Liver (tissue), 9 donors: ENCODE results near the gene INSYN1. TPM values are rescaled to one million over a fixed set of nuclear protein-coding genes. Genes with fewer than 3 reads are reported as not detected.

Experiments used
- DNase-seq: peaks from one replicate; pipeline ENCODE4 v3.0.0-alpha.2; 2017; ENCODE audit warnings: low spot score
- H3K27ac ChIP-seq, 2 donors: one replicate each; pipeline ENCODE4 v1.7.0; 2013; ENCODE audit warnings: inconsistent platforms in 2 of 2, low read length in 2 of 2, control low read depth in 1 of 2, low read depth in 1 of 2, mild to moderate bottlenecking in 1 of 2
- H3K27me3 ChIP-seq, 4 donors: one replicate each; pipeline versions ENCODE4 v1.6.1 to v1.7.0; 2013; ENCODE audit warnings: low read length in 3 of 4, inconsistent platforms in 1 of 4, mild to moderate bottlenecking in 1 of 4, moderate library complexity in 1 of 4; ENCODE audit not compliant: control insufficient read depth in 4 of 4, insufficient read depth in 4 of 4
- H3K36me3 ChIP-seq, 4 donors: one replicate each; pipeline versions ENCODE4 v1.6.1 to v1.7.0; 2013; ENCODE audit warnings: low read length in 3 of 4, mild to moderate bottlenecking in 3 of 4, low read depth in 1 of 4, moderate library complexity in 1 of 4; ENCODE audit not compliant: control insufficient read depth in 4 of 4, insufficient read depth in 3 of 4
- H3K4me1 ChIP-seq, 4 donors: one replicate each; pipeline versions ENCODE4 v1.6.1 to v1.7.0; 2013; ENCODE audit warnings: low read length in 3 of 4, mild to moderate bottlenecking in 3 of 4, moderate library complexity in 1 of 4; ENCODE audit not compliant: control insufficient read depth in 4 of 4, insufficient read depth in 4 of 4
- H3K4me3 ChIP-seq, 3 donors: one replicate each; pipeline versions ENCODE4 v1.6.1 to v1.7.0; 2013; ENCODE audit warnings: low read length in 3 of 3, control low read depth in 1 of 3, low read depth in 1 of 3, mild to moderate bottlenecking in 1 of 3
- H3K9ac ChIP-seq, 2 donors: one replicate each; pipeline ENCODE4 v1.7.0; 2013; ENCODE audit warnings: low read length in 2 of 2, mild to moderate bottlenecking in 2 of 2, moderate library complexity in 2 of 2, control low read depth in 1 of 2, low read depth in 1 of 2
- H3K9me3 ChIP-seq, 4 donors: one replicate each; pipeline versions ENCODE4 v1.6.1 to v1.7.0; 2013; ENCODE audit warnings: low read length in 3 of 4; ENCODE audit not compliant: control insufficient read depth in 4 of 4
- EGR1 ChIP-seq, 2 donors: IDR thresholded peaks; 2 replicates each; pipeline ENCODE4 v1.6.1; 2016 to 2018; ENCODE audit warnings: antibody characterized with exemption in 2 of 2, low read depth in 2 of 2
- FOXA1 ChIP-seq: IDR thresholded peaks from 2 replicates; pipeline ENCODE4 v1.6.1; 2016; ENCODE audit warnings: antibody characterized with exemption
- GABPA ChIP-seq, 2 donors: IDR thresholded peaks in 1 of 2; conservative IDR thresholded peaks in 1 of 2; 2 replicates each; pipeline ENCODE4 v1.6.1; 2016; ENCODE audit warnings: antibody characterized with exemption in 2 of 2, mild to moderate bottlenecking in 1 of 2, moderate library complexity in 1 of 2
- HNF4A ChIP-seq, 2 donors: conservative IDR thresholded peaks; 2 replicates each; pipeline ENCODE4 v1.6.1; 2016; ENCODE audit warnings: antibody characterized with exemption in 2 of 2, mild to moderate bottlenecking in 2 of 2
- HNF4G ChIP-seq: IDR thresholded peaks from 2 replicates; pipeline ENCODE4 v1.6.1; 2016; ENCODE audit warnings: antibody characterized with exemption
- NR2F2 ChIP-seq: IDR thresholded peaks from 2 replicates; pipeline ENCODE4 v1.6.1; 2016; ENCODE audit warnings: antibody characterized with exemption
- RAD21 ChIP-seq, 2 donors: IDR thresholded peaks; 2 replicates each; pipeline ENCODE4 v1.6.1; 2016; ENCODE audit warnings: antibody characterized with exemption in 2 of 2, mild to moderate bottlenecking in 2 of 2
- SP1 ChIP-seq: IDR thresholded peaks from 2 replicates; pipeline ENCODE4 v1.6.1; 2018; ENCODE audit warnings: antibody characterized with exemption, mild to moderate bottlenecking
- TAF1 ChIP-seq: conservative IDR thresholded peaks from 2 replicates; pipeline ENCODE4 v1.6.1; 2016; ENCODE audit warnings: antibody characterized with exemption, mild to moderate bottlenecking
- WGBS: extraction: QIAGEN DNeasy Blood & Tissue Kit; methylation state at CpG from one replicate; pipeline ENCODE4 v1.1.7; 2013; 5-methylcytosine and 5-hydroxymethylcytosine counted together
- polyA plus RNA-seq, 2 donors: library from polyadenylated mRNA; stranded (reverse) in 1 of 2; unstranded in 1 of 2; fragments of 200-250 nt in 1 of 2; fragments of >200 nt in 1 of 2; fragmentation: Nextera tagmentation in 1 of 2; extraction: Ambion mirVana in 1 of 2; gene quantifications; one replicate each; pipeline versions ENCODE4 v1.2.1 to v1.2.3, GENCODE V29; 2013 to 2015
- total RNA-seq, 2 donors: library from RNA; depleted of rRNA; stranded (reverse); fragments of >200 nt; gene quantifications; one replicate each; pipeline ENCODE4 v1.2.3, GENCODE V29; 2014
- TF ChIP-seq, protein P1 (sequence below): fragments of 150-350 bp; IDR thresholded peaks from 2 replicates; pipeline ENCODE4 v1.5.1; 2017; ENCODE audit warnings: improper control_type of control experiment, low read depth, low read length; ENCODE audit not compliant: missing input control
- TF ChIP-seq, protein P2 (sequence below): IDR thresholded peaks from 2 replicates; pipeline ENCODE4 v1.6.1; 2016; ENCODE audit warnings: antibody characterized with exemption
- donor health status: healthy.
- donor health status: healthy.
- donor health status: healthy.
- donor health status: healthy.
- donor health status: healthy.

Gene INSYN1
- total and polyA plus RNA-seq, 4 donors: 0.16 to 0.37 (median 0.25) TPM; not detected in 1

DNA sequence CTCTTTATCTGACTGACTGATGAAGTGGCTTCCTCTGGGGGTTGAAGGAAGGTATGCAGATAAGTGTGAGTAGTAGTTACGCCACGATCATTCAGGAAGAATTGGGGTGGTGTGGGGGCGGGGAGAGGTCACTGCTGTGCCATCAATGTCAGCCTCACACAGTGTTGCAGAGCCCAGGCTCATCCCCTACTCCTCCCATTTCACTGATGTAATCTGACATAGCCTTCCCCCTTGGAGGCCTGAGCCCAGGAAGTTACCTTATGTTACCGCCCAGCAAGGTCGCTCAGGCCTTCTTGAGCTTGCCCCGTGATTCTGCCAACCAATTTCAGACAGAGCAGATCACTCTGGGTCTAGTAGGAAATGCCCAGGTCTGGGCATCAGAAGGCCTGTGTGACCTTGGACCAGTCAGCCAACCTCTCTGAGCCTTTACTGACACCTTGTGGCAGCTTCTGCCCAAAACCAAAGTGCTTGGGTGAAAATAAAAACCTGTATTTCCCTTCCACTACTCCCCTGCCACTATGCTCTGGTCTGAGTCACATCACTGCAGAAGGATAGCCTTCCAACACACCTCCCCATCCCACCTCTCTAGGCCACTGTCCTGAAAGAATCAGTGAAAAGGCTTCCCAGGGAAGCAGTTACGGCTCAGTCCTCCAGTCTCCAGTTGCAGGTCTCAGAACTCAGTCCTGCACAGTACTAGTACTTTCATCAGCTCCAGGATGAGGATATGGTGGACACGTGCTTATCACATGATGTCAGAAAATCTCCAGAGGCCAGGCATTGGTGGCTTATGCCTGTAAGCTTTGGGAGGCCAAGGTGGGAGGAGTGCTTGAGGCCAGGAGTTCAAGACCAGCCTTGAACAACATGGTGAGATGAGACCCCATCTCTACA is 28.1 kb upstream of the INSYN1 start:
- no peak for DNase-seq
- TF ChIP-seq FOXA1 (no peak), RAD21 (IDR thresholded peaks at IDR 0.05) (peak in 1 of 2 donors; percentile 48)
- Histone ChIP-seq H3K4me3 (no peak overlapping the region), H3K4me1 (peaks cover 0 to 3% (median 0%) of the 10 kb centered on the region in 4 donors), H3K9me3 (no peaks in the 10 kb centered on the region), H3K27ac (no peak overlapping the region), H3K9ac (no peak overlapping the region), H3K27me3 (no peaks in the 10 kb centered on the region), H3K36me3 (no peaks in the 10 kb centered on the region)
- 75% methylated on average over 8 of the region's 8 CpGs for WGBS

DNA sequence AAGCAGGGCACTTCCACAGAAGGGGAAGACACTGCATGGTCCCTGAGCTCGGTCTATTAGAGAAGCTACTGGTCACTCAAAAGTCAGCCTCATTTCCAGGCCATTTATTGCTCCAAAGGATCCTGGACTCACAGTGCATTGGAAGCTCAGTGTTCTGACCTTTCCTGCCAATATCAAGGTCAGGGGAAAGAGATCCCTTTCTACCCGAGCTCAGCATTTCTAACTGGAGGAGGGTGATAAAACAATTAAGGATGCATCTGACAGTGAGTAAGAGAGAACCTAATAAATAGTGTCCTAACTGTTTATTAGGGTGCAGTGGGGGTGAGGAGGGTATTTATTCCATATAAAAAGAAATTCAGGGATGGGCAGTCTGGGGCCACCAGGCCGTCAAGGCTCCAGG is 26.8 kb upstream of the INSYN1 start:
- H3K27me3 ChIP-seq: no peaks in the 10 kb centered on the region
- H3K4me3 ChIP-seq: no peak overlapping the region
- DNase-seq: no peak
- H3K27ac ChIP-seq: no peak overlapping the region
- H3K36me3 ChIP-seq: no peaks in the 10 kb centered on the region
- 88% methylated on average over 3 of the region's 3 CpGs for WGBS
- H3K9me3 ChIP-seq: no peaks in the 10 kb centered on the region
- no peaks in the 10 kb centered on the region for H3K4me1 ChIP-seq
- H3K9ac ChIP-seq: no peak overlapping the region
- TF ChIP-seq EGR1 (IDR thresholded peaks at IDR 0.05; ENCODE audit: low read depth in 2 of 2): no peak
- no peak for TF ChIP-seq HNF4G
- TF ChIP-seq NR2F2: no peak
- TF ChIP-seq HNF4A (conservative IDR thresholded peaks at IDR 0.05): no peak
- no peak for TF ChIP-seq FOXA1
- no peak for TF ChIP-seq GABPA (IDR thresholded peaks at IDR 0.05 in 1 of 2, conservative IDR thresholded peaks at IDR 0.05 in 1 of 2)
- TF ChIP-seq, protein P1, sequence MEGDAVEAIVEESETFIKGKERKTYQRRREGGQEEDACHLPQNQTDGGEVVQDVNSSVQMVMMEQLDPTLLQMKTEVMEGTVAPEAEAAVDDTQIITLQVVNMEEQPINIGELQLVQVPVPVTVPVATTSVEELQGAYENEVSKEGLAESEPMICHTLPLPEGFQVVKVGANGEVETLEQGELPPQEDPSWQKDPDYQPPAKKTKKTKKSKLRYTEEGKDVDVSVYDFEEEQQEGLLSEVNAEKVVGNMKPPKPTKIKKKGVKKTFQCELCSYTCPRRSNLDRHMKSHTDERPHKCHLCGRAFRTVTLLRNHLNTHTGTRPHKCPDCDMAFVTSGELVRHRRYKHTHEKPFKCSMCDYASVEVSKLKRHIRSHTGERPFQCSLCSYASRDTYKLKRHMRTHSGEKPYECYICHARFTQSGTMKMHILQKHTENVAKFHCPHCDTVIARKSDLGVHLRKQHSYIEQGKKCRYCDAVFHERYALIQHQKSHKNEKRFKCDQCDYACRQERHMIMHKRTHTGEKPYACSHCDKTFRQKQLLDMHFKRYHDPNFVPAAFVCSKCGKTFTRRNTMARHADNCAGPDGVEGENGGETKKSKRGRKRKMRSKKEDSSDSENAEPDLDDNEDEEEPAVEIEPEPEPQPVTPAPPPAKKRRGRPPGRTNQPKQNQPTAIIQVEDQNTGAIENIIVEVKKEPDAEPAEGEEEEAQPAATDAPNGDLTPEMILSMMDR: no peak
- TF ChIP-seq, protein P2, sequence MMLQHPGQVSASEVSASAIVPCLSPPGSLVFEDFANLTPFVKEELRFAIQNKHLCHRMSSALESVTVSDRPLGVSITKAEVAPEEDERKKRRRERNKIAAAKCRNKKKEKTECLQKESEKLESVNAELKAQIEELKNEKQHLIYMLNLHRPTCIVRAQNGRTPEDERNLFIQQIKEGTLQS: no peak
- no peak for TF ChIP-seq TAF1

DNA sequence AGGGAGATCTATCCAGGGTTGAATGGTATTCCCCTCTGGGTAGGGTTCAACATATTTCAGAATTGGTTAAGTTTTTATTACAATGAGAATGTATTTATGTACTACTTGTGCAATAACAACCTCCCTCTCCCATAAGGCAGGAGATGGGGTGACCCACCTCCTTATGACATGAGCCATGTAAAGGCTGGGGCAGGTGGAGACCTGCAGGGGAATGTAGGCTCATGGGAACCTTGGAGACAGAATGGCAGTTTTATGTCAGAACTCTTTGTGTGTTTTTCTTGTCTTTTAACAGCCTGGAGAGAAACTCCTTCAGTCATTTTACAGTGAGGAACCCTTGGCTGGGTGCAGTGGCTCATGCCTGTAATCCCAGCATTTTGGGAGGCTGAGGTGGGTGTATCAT is 24.6 kb upstream of the INSYN1 start:
- Histone ChIP-seq H3K9me3 (no peaks in the 10 kb centered on the region), H3K27ac (no peak overlapping the region), H3K9ac (no peak overlapping the region), H3K36me3 (no peaks in the 10 kb centered on the region), H3K4me3 (no peak overlapping the region), H3K4me1 (no peaks in the 10 kb centered on the region), H3K27me3 (no peaks in the 10 kb centered on the region)
- no peak for TF ChIP-seq SP1
- TF ChIP-seq, protein P1: no peak
- DNase-seq: no peak
